ENCODE results near the gene APBA1.

- no peak for TF ChIP-seq CTCF (IDR thresholded peaks at IDR 0.05 in 8 of 11, conservative IDR thresholded peaks at IDR 0.05 in 3 of 11)
- TF ChIP-seq POLR2A (IDR thresholded peaks at IDR 0.05): no peak
- TF ChIP-seq POLR2AphosphoS5 (IDR thresholded peaks at IDR 0.05): no peak
These were observed 115.5 kb downstream of the APBA1 start for GRCh38 chr9:69556707-69557106.

Measured in spleen (tissue), 7 donors.